H1 (cell line): ENCODE measurements around the gene AQP2. TPM values are rescaled to one million over a fixed set of nuclear protein-coding genes. Genes with fewer than 3 reads are reported as not detected.

ENCODE experiments used
- CTCF ChIA-PET: fragments of 300-600 bp; sonication (Branson Sonifier 250); formaldehyde crosslinking; loops from one replicate; lab custom pipeline; 2021; ENCODE audit not compliant: partially characterized antibody; lab: Charles Lee
- POLR2A ChIA-PET: fragments of 300-600 bp; sonication (Branson Sonifier 250); formaldehyde crosslinking; loops from one replicate; lab custom pipeline; 2021; ENCODE audit warnings: inconsistent platforms; ENCODE audit not compliant: partially characterized antibody; lab: Charles Lee
- DNase-seq, 2 experiments: peaks; one replicate each; pipeline versions ENCODE4 v3.0.0 to v3.0.0-alpha.2; 2010 to 2022; ENCODE audit warnings: low spot score in 2 of 2, low read depth in 1 of 2, mixed read lengths in 1 of 2
- FAIRE-seq: peaks from 2 replicates; lab custom pipeline; 2011; peaks lifted over from hg19 to GRCh38; lab: Jason Lieb, UNC
- H2AFZ ChIP-seq: 2 replicates; pipeline ENCODE4 v1.8.1; 2012; ENCODE audit warnings: low read length, inconsistent platforms
- H2AK5ac ChIP-seq: 2 replicates; pipeline ENCODE4 v1.6.1; 2013; ENCODE audit warnings: low read depth, low read length
- H2BK120ac ChIP-seq: replicated peaks from 2 replicates; pipeline ENCODE3; 2013; ENCODE audit warnings: low read depth, low read length, inconsistent platforms
- H2BK12ac ChIP-seq: 2 replicates; pipeline ENCODE4 v1.6.1; 2013; ENCODE audit warnings: low read depth, low read length
- H2BK15ac ChIP-seq: 2 replicates; pipeline ENCODE4 v1.6.1; 2013; ENCODE audit warnings: low read length
- H2BK20ac ChIP-seq: 2 replicates; pipeline ENCODE4 v1.6.1; 2013; ENCODE audit warnings: low read length
- H2BK5ac ChIP-seq: 2 replicates; pipeline ENCODE4 v1.6.1; 2013; ENCODE audit warnings: low read depth, low read length
- H3K14ac ChIP-seq: 2 replicates; pipeline ENCODE4 v1.6.1; 2013; ENCODE audit warnings: inconsistent platforms; ENCODE audit not compliant: insufficient read length
- H3K18ac ChIP-seq: 2 replicates; pipeline ENCODE4 v1.6.1; 2013; ENCODE audit warnings: low read length; ENCODE audit errors: extremely low read depth
- H3K23ac ChIP-seq: 2 replicates; pipeline ENCODE4 v1.6.1; 2013; ENCODE audit warnings: inconsistent platforms; ENCODE audit not compliant: insufficient read length
- H3K23me2 ChIP-seq: 2 replicates; pipeline ENCODE4 v1.6.1; 2013; ENCODE audit warnings: low read depth, low read length
- H3K27ac ChIP-seq: 2 replicates; pipeline ENCODE4 v1.6.1; 2011; ENCODE audit warnings: low read depth, low read length, inconsistent platforms
- H3K27me3 ChIP-seq, 4 experiments: replicated peaks in 1 of 4; 1 replicate in 1 of 4; 2 replicates in 3 of 4; pipeline versions ENCODE4 v1.6.1 to v1.8.1; 2011 to 2013; ENCODE audit warnings: low read length in 3 of 4, mild to moderate bottlenecking in 3 of 4, inconsistent platforms in 2 of 4, mixed read lengths in 2 of 4, moderate library complexity in 1 of 4; ENCODE audit not compliant: control insufficient read depth in 3 of 4, insufficient read depth in 3 of 4; ENCODE audit errors: extremely low read depth in 1 of 4
- H3K36me3 ChIP-seq, 4 experiments: 2 replicates each; pipeline versions ENCODE4 v1.6.1 to v1.8.1; 2011 to 2013; ENCODE audit warnings: mild to moderate bottlenecking in 4 of 4, low read length in 3 of 4, moderate library complexity in 2 of 4, control low read depth in 1 of 4, inconsistent platforms in 1 of 4; ENCODE audit not compliant: insufficient read depth in 4 of 4, control insufficient read depth in 2 of 4
- H3K4ac ChIP-seq: replicated peaks from 2 replicates; pipeline ENCODE3; 2013; ENCODE audit warnings: low read length, low read depth, mixed read lengths, inconsistent platforms; ENCODE audit not compliant: insufficient read length
- H3K4me1 ChIP-seq, 4 experiments: replicated peaks in 1 of 4; 1 replicate in 1 of 4; 2 replicates in 3 of 4; pipeline versions ENCODE4 v1.6.1 to v1.8.1; 2011 to 2013; ENCODE audit warnings: low read length in 3 of 4, inconsistent platforms in 2 of 4, mixed read lengths in 1 of 4; ENCODE audit not compliant: insufficient read depth in 4 of 4, control insufficient read depth in 3 of 4
- H3K4me2 ChIP-seq, 2 experiments: 2 replicates each; pipeline versions ENCODE4 v1.6.1 to v1.8.1; 2011 to 2013; ENCODE audit warnings: low read depth in 2 of 2, low read length in 2 of 2, control low read depth in 1 of 2, inconsistent platforms in 1 of 2, mild to moderate bottlenecking in 1 of 2; ENCODE audit not compliant: insufficient read depth in 1 of 2
- H3K4me3 ChIP-seq, 4 experiments: fragments of 200-600, 300-600 bp in 1 of 4; sonication (generic), shearing (Covaris generic), sonication (Bioruptor Twin) in 1 of 4; 2 replicates each; pipeline versions ENCODE4 v1.5.1 to v1.8.1; 2011 to 2016; ENCODE audit warnings: low read length in 4 of 4, low read depth in 3 of 4, control low read depth in 2 of 4, inconsistent platforms in 2 of 4, mild to moderate bottlenecking in 2 of 4, mixed read lengths in 1 of 4, moderate library complexity in 1 of 4; ENCODE audit not compliant: insufficient read depth in 2 of 4; ENCODE audit errors: extremely low read depth in 1 of 4
- H3K56ac ChIP-seq: replicated peaks from 2 replicates; pipeline ENCODE3; 2013; ENCODE audit warnings: low read depth, mild to moderate bottlenecking, mixed read lengths, low read length, inconsistent platforms; ENCODE audit not compliant: insufficient read length
- H3K79me1 ChIP-seq: 2 replicates; pipeline ENCODE4 v1.6.1; 2013; ENCODE audit warnings: low read depth, low read length, control low read depth
- H3K79me2 ChIP-seq, 2 experiments: 2 replicates each; pipeline versions ENCODE4 v1.6.1 to v1.8.1; 2012 to 2013; ENCODE audit warnings: low read length in 2 of 2, mild to moderate bottlenecking in 2 of 2, inconsistent platforms in 1 of 2; ENCODE audit not compliant: insufficient read depth in 2 of 2, control insufficient read depth in 1 of 2
- H3K9ac ChIP-seq, 4 experiments: replicated peaks in 1 of 4; 1 replicate in 1 of 4; 2 replicates in 3 of 4; pipeline versions ENCODE4 v1.6.1 to v1.8.1; 2011 to 2013; ENCODE audit warnings: low read depth in 3 of 4, low read length in 3 of 4, control low read depth in 2 of 4, mild to moderate bottlenecking in 2 of 4, moderate library complexity in 2 of 4, inconsistent platforms in 1 of 4; ENCODE audit errors: extremely low read depth in 1 of 4
- H3K9me3 ChIP-seq, 2 experiments: 2 replicates each; pipeline versions ENCODE4 v1.6.1 to v1.8.1; 2012 to 2013; ENCODE audit warnings: mild to moderate bottlenecking in 2 of 2, moderate library complexity in 2 of 2, control low read depth in 1 of 2, inconsistent platforms in 1 of 2, low read depth in 1 of 2, low read length in 1 of 2, mixed read lengths in 1 of 2; ENCODE audit not compliant: insufficient read depth in 2 of 2
- H4K20me1 ChIP-seq, 2 experiments: replicated peaks in 1 of 2; 2 replicates each; pipeline versions ENCODE3 to v1.8.1; 2011 to 2013; ENCODE audit warnings: inconsistent platforms in 2 of 2, low read length in 2 of 2, mild to moderate bottlenecking in 1 of 2; ENCODE audit not compliant: insufficient read depth in 2 of 2, control insufficient read depth in 1 of 2
- H4K5ac ChIP-seq: 2 replicates; pipeline ENCODE4 v1.6.1; 2013; ENCODE audit warnings: low read length, low read depth, mixed read lengths, inconsistent platforms; ENCODE audit not compliant: insufficient read length
- H4K8ac ChIP-seq: 2 replicates; pipeline ENCODE4 v1.8.0; 2013; ENCODE audit warnings: mild to moderate bottlenecking, moderate library complexity, low read length, inconsistent platforms; ENCODE audit not compliant: insufficient read depth; ENCODE audit errors: extremely low read depth
- H4K91ac ChIP-seq: replicated peaks from 2 replicates; pipeline ENCODE3; 2013; ENCODE audit warnings: low read length, mixed read lengths, inconsistent platforms; ENCODE audit not compliant: insufficient read length
- JUND ChIP-seq: IDR thresholded peaks from 2 replicates; pipeline ENCODE4 v1.6.1; 2011; ENCODE audit warnings: mild to moderate bottlenecking, improper control_type of control experiment, low read length
- POU5F1 ChIP-seq: IDR thresholded peaks from 2 replicates; pipeline ENCODE4 v1.6.1; 2011; ENCODE audit warnings: low read depth, mild to moderate bottlenecking, low read length, moderate library complexity
- SIN3A ChIP-seq, 2 experiments: IDR thresholded peaks in 1 of 2; conservative IDR thresholded peaks in 1 of 2; 2 replicates each; pipeline ENCODE4 v1.6.1; 2011 to 2012; ENCODE audit warnings: low read length in 2 of 2, improper control_type of control experiment in 1 of 2, low read depth in 1 of 2, mild to moderate bottlenecking in 1 of 2
- SRF ChIP-seq: IDR thresholded peaks from 2 replicates; pipeline ENCODE4 v1.6.1; 2011; ENCODE audit warnings: mild to moderate bottlenecking, low read depth, low read length, moderate library complexity
- TBP ChIP-seq: IDR thresholded peaks from 2 replicates; pipeline ENCODE4 v1.6.1; 2011; ENCODE audit warnings: low read depth, low read length, improper control_type of control experiment
- TEAD4 ChIP-seq: IDR thresholded peaks from 2 replicates; pipeline ENCODE4 v1.6.1; 2012; ENCODE audit warnings: low read depth, low read length, inconsistent platforms, mixed read lengths
- WGBS, 2 experiments: shearing (Covaris generic) in 1 of 2; methylation state at CpG; one replicate each; pipeline versions ENCODE4 v1.1.6 to v1.1.7; 2013 to 2015; ENCODE audit warnings: low lambda C conversion rate in 2 of 2, mixed read lengths in 2 of 2, inconsistent platforms in 1 of 2, low coverage in 1 of 2, missing lambda C conversion rate in 1 of 2; ENCODE audit not compliant: insufficient replicate concordance in 2 of 2, insufficient coverage in 1 of 2, insufficient read length in 1 of 2; ENCODE audit errors: extremely low coverage in 1 of 2, missing lambda C conversion rate in 1 of 2; 5-methylcytosine and 5-hydroxymethylcytosine counted together
- polyA plus RNA-seq, 7 experiments: library from polyadenylated mRNA; depleted of rRNA in 3 of 7; stranded (reverse) in 5 of 7; unstranded in 2 of 7; fragments of >200 nt in 5 of 7; fragments of 200-250 nt in 2 of 7; gene quantifications; 1 replicate in 5 of 7; 2 replicates in 1 of 7; 4 replicates in 1 of 7; pipeline versions ENCODE4 v1.2.1 to v1.2.3, GENCODE V29; 2011 to 2013; ENCODE audit warnings: missing spikeins in 2 of 7, mixed read lengths in 2 of 7
- total RNA-seq: library from RNA; stranded (reverse); fragmentation: NEBNext Ultra II Directional; extraction: Animal tissue kit (Norgen Biotek cat#: 25700); gene quantifications from 2 replicates; pipeline ENCODE4 v1.2.1, GENCODE V29; 2021

AQP2 gene
- total and polyA plus RNA-seq, 2 of the 8 experiments (the other 6 are each of a cell fraction or from before 2014, with no cell fraction given): not detected

GRCh38 chr12:49982246-49983087, 31.9 kb downstream of the AQP2 start:
- ChIA-PET CTCF (interaction anchor here (0.6 to 23.0 kb wide), 13 partner anchors 10 to 211 kb away, joined by 3 to 420 read pairs (median 5); partner anchors contain the start of genes AQP5, AQP6, ASIC1 and SMARCD1), POLR2A (interaction anchor here (0.6 to 1.7 kb wide), 5 partner anchors 9 to 217 kb away, joined by 3 to 6 read pairs (median 3); no protein-coding TSS in a partner anchor)
- Histone ChIP-seq H2BK12ac (no peak overlapping the region), H2BK20ac (no peak overlapping the region), H3K18ac (no peak overlapping the region), H3K79me2 (no peaks in the 10 kb centered on the region), H3K4me3 (no peak overlapping the region), H3K4ac (no peak overlapping the region), H2AK5ac (no peak overlapping the region), H3K4me1 (peaks cover 3 to 13% (median 7%) of the 10 kb centered on the region in 4 experiments), H3K79me1 (no peaks in the 10 kb centered on the region), H2BK15ac (no peak overlapping the region), H4K91ac (no peak overlapping the region), H4K8ac (no peak overlapping the region), H3K14ac (no peak overlapping the region), H3K9ac (no peak overlapping the region), H4K5ac (no peak overlapping the region), H4K20me1 (peaks cover 0 to 4% of the 10 kb centered on the region in 2 experiments), H3K4me2 (no peak overlapping the region), H3K9me3 (no peaks in the 10 kb centered on the region), H3K36me3 (0 out of 8 replicates have a peak, but pooled peaks cover 0 to under 1% (median 0%) of the 10 kb centered on the region in 4 experiments), H2BK5ac (no peak overlapping the region), H2BK120ac (no peak overlapping the region), H3K27ac (no peak overlapping the region), H3K56ac (peak overlapping the region; percentile 22), H3K23me2 (no peaks in the 10 kb centered on the region), H3K27me3 (no peaks in the 10 kb centered on the region), H2AFZ (no peak overlapping the region), H3K23ac (no peak overlapping the region)
- TF ChIP-seq TBP (no peak), TEAD4 (no peak), SRF (no peak), JUND (no peak), POU5F1 (no peak), SIN3A (conservative IDR thresholded peaks at IDR 0.05 in 1 of 2, IDR thresholded peaks at IDR 0.05 in 1 of 2; ENCODE audit: low read depth in 1 of 2, low read length in 2 of 2) (no peak)
- 92% methylated on average over 7 of the region's 7 CpGs; no CpG with 5 or more reads in 1 of the 2 experiments for WGBS, 2 experiments
- FAIRE-seq (no peak), DNase-seq (no peak)
